Keratinocyte (primary cell): ENCODE data around the gene CARD11.

Experiments
- CTCF ChIP-seq, 3 experiments: IDR thresholded peaks in 1 of 3; conservative IDR thresholded peaks in 1 of 3; optimal IDR thresholded peaks in 1 of 3; 2 replicates in 2 of 3; 3 replicates in 1 of 3; pipeline versions ENCODE3 to v1.5.1; 2011; ENCODE audit warnings: low read length in 3 of 3, mild to moderate bottlenecking in 3 of 3, moderate library complexity in 2 of 3, control low read depth in 1 of 3, inconsistent platforms in 1 of 3; ENCODE audit not compliant: insufficient read depth in 2 of 3; ENCODE audit errors: extremely low read depth in 1 of 3
- EZH2 ChIP-seq: IDR thresholded peaks from one replicate; pipeline ENCODE4 v1.6.1; 2012; ENCODE audit warnings: inconsistent platforms, mild to moderate bottlenecking, low read length, moderate library complexity

GRCh38 chr7:3005257-3005656 lies 38.4 kb downstream of the CARD11 start:
- TF ChIP-seq CTCF (optimal IDR thresholded peaks at IDR 0.05 in 1 of 3, IDR thresholded peaks at IDR 0.05 in 1 of 3, conservative IDR thresholded peaks at IDR 0.05 in 1 of 3; ENCODE audit: extremely low read depth in 1 of 3, insufficient read depth in 2 of 3, low read length in 3 of 3): no peak
- TF ChIP-seq EZH2: no peak
